GM23338 (cell line): ENCODE results near the gene PSAPL1. TPM values are rescaled to one million over a fixed set of nuclear protein-coding genes. Genes with fewer than 3 reads are reported as not detected.

Experiments
- ATAC-seq: fragments of 200-7000 bp; cut with Tn5 transposase; 3 replicates; pipeline ENCODE4 v1.9.1; 2020
- DNase-seq: peaks from one replicate; pipeline ENCODE4 v3.0.0-alpha.2; 2015; ENCODE audit warnings: low spot score
- H2AFZ ChIP-seq: fragments of 200-600 bp; sonication (generic); 2 replicates; pipeline ENCODE4 v1.8.0; 2016; ENCODE audit warnings: antibody characterized with exemption, mild to moderate bottlenecking, moderate library complexity
- H3F3A ChIP-seq: fragments of 200-600 bp; sonication (generic); replicated peaks from 2 replicates; pipeline ENCODE4 v1.8.0; 2017; ENCODE audit warnings: antibody characterized with exemption, mixed run types, low read depth
- H3K27ac ChIP-seq: fragments of 200-600 bp; sonication (generic); 2 replicates; pipeline ENCODE4 v1.6.1; 2016; ENCODE audit warnings: low read depth
- H3K27me3 ChIP-seq: fragments of 200-600 bp; sonication (generic); 2 replicates; pipeline ENCODE4 v1.8.0; 2016; ENCODE audit warnings: mild to moderate bottlenecking, mixed run types, moderate library complexity; ENCODE audit not compliant: insufficient read depth
- H3K36me3 ChIP-seq: fragments of 200-600 bp; sonication (generic); 2 replicates; pipeline ENCODE4 v1.8.0; 2016; ENCODE audit warnings: mild to moderate bottlenecking; ENCODE audit not compliant: insufficient read depth
- H3K4me1 ChIP-seq: fragments of 200-600 bp; sonication (generic); 2 replicates; pipeline ENCODE4 v1.8.0; 2016; ENCODE audit warnings: mild to moderate bottlenecking, moderate library complexity; ENCODE audit not compliant: insufficient read depth
- H3K4me2 ChIP-seq: fragments of 200-600 bp; sonication (generic); 2 replicates; pipeline ENCODE4 v1.7.1; 2017; ENCODE audit warnings: mixed run types
- H3K4me3 ChIP-seq: fragments of 200-600 bp; sonication (generic); 2 replicates; pipeline ENCODE4 v1.6.1; 2016; ENCODE audit warnings: mixed run types
- H3K79me2 ChIP-seq: fragments of 200-600 bp; sonication (generic); replicated peaks from 2 replicates; pipeline ENCODE4 v1.8.0; 2017; ENCODE audit warnings: mild to moderate bottlenecking; ENCODE audit not compliant: insufficient read depth
- H3K9me2 ChIP-seq: fragments of 200-600 bp; sonication (generic); 2 replicates; pipeline ENCODE4 v1.8.0; 2017; ENCODE audit not compliant: insufficient read depth
- H4K20me1 ChIP-seq: fragments of 200-600 bp; sonication (generic); replicated peaks from 2 replicates; pipeline ENCODE4 v1.8.0; 2017; ENCODE audit warnings: mild to moderate bottlenecking; ENCODE audit not compliant: insufficient read depth
- H3K27ac Mint-ChIP-seq: 2 replicates; pipeline ENCODE4 v1.8.0; 2020; ENCODE audit warnings: inconsistent platforms, mild to moderate bottlenecking, moderate library complexity, mixed read lengths
- H3K27me3 Mint-ChIP-seq: 3 replicates; pipeline ENCODE4 v1.8.0; 2022; ENCODE audit warnings: low read depth, mild to moderate bottlenecking, moderate library complexity, mixed read lengths, inconsistent platforms; ENCODE audit not compliant: insufficient read depth, poor library complexity
- H3K36me3 Mint-ChIP-seq: 3 replicates; pipeline ENCODE4 v1.8.0; 2021; ENCODE audit warnings: low read depth, mild to moderate bottlenecking, inconsistent platforms, moderate library complexity, mixed read lengths
- H3K4me1 Mint-ChIP-seq: 3 replicates; pipeline ENCODE4 v1.8.0; 2020; ENCODE audit warnings: mild to moderate bottlenecking, inconsistent platforms, mixed read lengths
- H3K4me3 Mint-ChIP-seq: 3 replicates; pipeline ENCODE4 v1.8.0; 2021; ENCODE audit warnings: moderate library complexity, mild to moderate bottlenecking, inconsistent platforms, mixed read lengths
- H3K9me3 Mint-ChIP-seq: 3 replicates; pipeline ENCODE4 v1.8.0; 2020; ENCODE audit warnings: moderate library complexity, mild to moderate bottlenecking, inconsistent platforms, mixed read lengths
- CREB1 ChIP-seq: fragments of 250-450 bp; sonication (Bioruptor Pico); IDR thresholded peaks from 2 replicates; pipeline ENCODE4 v1.5.0; 2020; ENCODE audit warnings: low read depth, mild to moderate bottlenecking, moderate library complexity
- EZH2 ChIP-seq: fragments of 200-600 bp; sonication (generic); IDR thresholded peaks from one replicate; pipeline ENCODE4 v1.8.0; 2017; ENCODE audit warnings: antibody characterized with exemption, mild to moderate bottlenecking, low read depth; ENCODE audit not compliant: unreplicated experiment
- EZH2phosphoT487 ChIP-seq: fragments of 200-600 bp; sonication (generic); IDR thresholded peaks from one replicate; pipeline ENCODE4 v1.8.1; 2018; ENCODE audit warnings: antibody characterized with exemption; ENCODE audit not compliant: unreplicated experiment
- NANOG ChIP-seq: IDR thresholded peaks from 2 replicates; pipeline ENCODE4 v1.6.1; 2016; ENCODE audit warnings: antibody characterized with exemption, borderline replicate concordance
- STAT1 ChIP-seq: IDR thresholded peaks from one replicate; pipeline ENCODE4 v1.6.1; 2016; ENCODE audit warnings: antibody characterized with exemption; ENCODE audit not compliant: unreplicated experiment
- ZNF114 ChIP-seq: fragments of 250-450 bp; sonication (Bioruptor Pico); IDR thresholded peaks from 2 replicates; pipeline ENCODE4 v1.5.0; 2020; ENCODE audit warnings: mild to moderate bottlenecking, moderate library complexity
- ZNF462 ChIP-seq: fragments of 250-450 bp; sonication (Bioruptor Pico); IDR thresholded peaks from 2 replicates; pipeline ENCODE4 v1.5.0; 2020; ENCODE audit warnings: mild to moderate bottlenecking, moderate library complexity
- polyA plus RNA-seq: library from polyadenylated mRNA; unstranded; fragments of >200 nt; fragmentation: Nextera tagmentation; extraction: Ambion mirVana; gene quantifications from 2 replicates; pipeline ENCODE4 v1.2.1, GENCODE V29; 2016
- total RNA-seq: library from RNA; depleted of rRNA; stranded (reverse); fragments of >200 nt; shearing (Covaris generic); gene quantifications from 2 replicates; pipeline ENCODE4 v1.2.3, GENCODE V29; 2014

Gene PSAPL1
- total and polyA plus RNA-seq, 2 experiments from 2014 or later: not detected

GRCh38 chr4:7475207-7475606 is 40.5 kb upstream of the PSAPL1 start:
- Mint-ChIP-seq H3K27ac (no peak overlapping the region), H3K36me3 (no peaks in the 10 kb centered on the region; the same call in 2 of the 3 replicates), H3K4me1 (peaks cover 13% of the 10 kb centered on the region), H3K9me3 (no peaks in the 10 kb centered on the region), H3K4me3 (no peak overlapping the region), H3K27me3 (peaks cover 18% of the 10 kb centered on the region)
- H3K36me3 ChIP-seq: no peaks in the 10 kb centered on the region
- ATAC-seq: no peak
- H3K79me2 ChIP-seq: no peaks in the 10 kb centered on the region
- H3K4me3 ChIP-seq: no peak overlapping the region
- H3K27ac ChIP-seq: no peak overlapping the region
- H4K20me1 ChIP-seq: no peaks in the 10 kb centered on the region
- H3F3A ChIP-seq: no peaks in the 10 kb centered on the region
- no peak overlapping the region for H2AFZ ChIP-seq
- no peaks in the 10 kb centered on the region for H3K27me3 ChIP-seq
- no peaks in the 10 kb centered on the region for H3K4me1 ChIP-seq
- H3K9me2 ChIP-seq: no peaks in the 10 kb centered on the region
- no peak for TF ChIP-seq STAT1
- TF ChIP-seq ZNF462 (CRISPR knock-in tag): no peak
- TF ChIP-seq CREB1 (CRISPR knock-in tag): no peak
- no peak for TF ChIP-seq ZNF114 (CRISPR knock-in tag)
- no peak for DNase-seq
- H3K4me2 ChIP-seq: no peak overlapping the region

- Histone ChIP-seq H3K4me1 (no peaks in the 10 kb centered on the region), H2AFZ (no peak overlapping the region), H3K79me2 (no peaks in the 10 kb centered on the region), H3K27me3 (no peaks in the 10 kb centered on the region), H3K4me2 (no peak overlapping the region), H3K36me3 (no peaks in the 10 kb centered on the region), H3F3A (no peaks in the 10 kb centered on the region), H4K20me1 (no peaks in the 10 kb centered on the region), H3K9me2 (no peaks in the 10 kb centered on the region), H3K27ac (no peak overlapping the region), H3K4me3 (no peak overlapping the region)
- no peaks in the 10 kb centered on the region; the same call in 2 of the 3 replicates for H3K36me3 Mint-ChIP-seq
- no peak for ATAC-seq
- peaks cover 13% of the 10 kb centered on the region for H3K4me1 Mint-ChIP-seq
- no peaks in the 10 kb centered on the region for H3K9me3 Mint-ChIP-seq
- H3K4me3 Mint-ChIP-seq: no peak overlapping the region
- no peak overlapping the region for H3K27ac Mint-ChIP-seq
- peaks cover 18% of the 10 kb centered on the region for H3K27me3 Mint-ChIP-seq
- DNase-seq: no peak
- no peak for TF ChIP-seq EZH2
- TF ChIP-seq ZNF462 (CRISPR knock-in tag): no peak
- TF ChIP-seq EZH2phosphoT487: no peak
- no peak for TF ChIP-seq NANOG
These were observed 39.6 kb upstream of the PSAPL1 start for GRCh38 chr4:7474320-7474719.
